ENCODE data around the gene PIGR.

PIGR gene

GRCh38 chr1:206958144-206958543, 11.9 kb upstream of the PIGR start:
- no peaks in the 10 kb centered on the region for H3K27me3 ChIP-seq (ENCODE audit: control insufficient read depth, insufficient read depth, low read length)
- H3K27ac ChIP-seq (ENCODE audit: low read depth, low read length), result no peak overlapping the region
- no peaks in the 10 kb centered on the region for H3K36me3 ChIP-seq (ENCODE audit: control insufficient read depth, insufficient read depth, low read length)
- H3K9me3 ChIP-seq (ENCODE audit: control insufficient read depth, insufficient read depth, low read length), result no peaks in the 10 kb centered on the region
- H3K4me3 ChIP-seq (ENCODE audit: low read depth, low read length), result no peak overlapping the region
- no peaks in the 10 kb centered on the region for H3K4me1 ChIP-seq (ENCODE audit: control insufficient read depth, insufficient read depth, low read length)
- no peak overlapping the region for H3K9ac ChIP-seq (ENCODE audit: low read depth, low read length)

DNA sequence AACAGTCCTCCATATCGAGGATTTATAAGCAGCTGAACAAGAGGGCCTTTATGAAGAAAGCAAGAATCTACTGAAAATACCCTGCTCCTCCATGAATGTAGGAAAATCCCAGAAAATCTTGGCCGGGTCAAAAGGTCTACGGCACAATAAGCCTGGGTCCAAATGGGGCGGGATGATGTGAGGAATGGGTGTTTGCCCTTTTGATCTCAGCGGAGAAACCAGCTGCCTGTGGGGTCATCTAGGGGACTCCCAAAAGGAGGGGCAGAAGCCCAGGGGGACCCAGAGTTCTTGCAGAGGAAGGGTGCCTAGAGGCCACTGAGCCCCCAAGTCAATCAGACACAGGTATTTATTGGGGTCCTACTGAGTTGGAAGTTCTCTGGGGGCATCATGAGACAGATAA, 11.4 kb upstream of the PIGR start:
- H3K4me1 ChIP-seq (ENCODE audit: control insufficient read depth, insufficient read depth, low read length), result no peaks in the 10 kb centered on the region

GRCh38 chr1:206955476-206956451, 9.5 kb upstream of the PIGR start:
- Histone ChIP-seq H3K9ac (ENCODE audit: low read depth, low read length) (no peak overlapping the region), H3K27ac (ENCODE audit: low read depth, low read length) (no peak overlapping the region), H3K27me3 (ENCODE audit: control insufficient read depth, insufficient read depth, low read length) (no peaks in the 10 kb centered on the region), H3K9me3 (ENCODE audit: control insufficient read depth, insufficient read depth, low read length) (no peaks in the 10 kb centered on the region), H3K4me3 (ENCODE audit: low read depth, low read length) (no peak overlapping the region), H3K36me3 (ENCODE audit: control insufficient read depth, insufficient read depth, low read length) (no peaks in the 10 kb centered on the region), H3K4me1 (ENCODE audit: control insufficient read depth, insufficient read depth, low read length) (no peaks in the 10 kb centered on the region)

More for the DNA sequence above, 11.4 kb upstream of the PIGR start:
- Histone ChIP-seq H3K27me3 (ENCODE audit: control insufficient read depth, insufficient read depth, low read length) (no peaks in the 10 kb centered on the region), H3K4me3 (ENCODE audit: low read depth, low read length) (no peak overlapping the region), H3K9ac (ENCODE audit: low read depth, low read length) (no peak overlapping the region), H3K27ac (ENCODE audit: low read depth, low read length) (no peak overlapping the region), H3K36me3 (ENCODE audit: control insufficient read depth, insufficient read depth, low read length) (no peaks in the 10 kb centered on the region), H3K9me3 (ENCODE audit: control insufficient read depth, insufficient read depth, low read length) (no peaks in the 10 kb centered on the region)

- H3K27ac ChIP-seq (ENCODE audit: low read depth, low read length), result no peak overlapping the region
- H3K36me3 ChIP-seq (ENCODE audit: control insufficient read depth, insufficient read depth, low read length), result no peaks in the 10 kb centered on the region
- no peaks in the 10 kb centered on the region for H3K27me3 ChIP-seq (ENCODE audit: control insufficient read depth, insufficient read depth, low read length)
- no peak overlapping the region for H3K9ac ChIP-seq (ENCODE audit: low read depth, low read length)
- no peaks in the 10 kb centered on the region for H3K4me1 ChIP-seq (ENCODE audit: control insufficient read depth, insufficient read depth, low read length)
- H3K9me3 ChIP-seq (ENCODE audit: control insufficient read depth, insufficient read depth, low read length), result no peaks in the 10 kb centered on the region
- no peak overlapping the region for H3K4me3 ChIP-seq (ENCODE audit: low read depth, low read length)
Measured at GRCh38 chr1:206954459-206955342, 8.4 kb upstream of the PIGR start.

- H3K4me3 ChIP-seq (ENCODE audit: low read depth, low read length), result no peak overlapping the region
- H3K9ac ChIP-seq (ENCODE audit: low read depth, low read length), result no peak overlapping the region
- H3K27ac ChIP-seq (ENCODE audit: low read depth, low read length), result no peak overlapping the region
- H3K4me1 ChIP-seq (ENCODE audit: control insufficient read depth, insufficient read depth, low read length), result no peaks in the 10 kb centered on the region
- no peaks in the 10 kb centered on the region for H3K36me3 ChIP-seq (ENCODE audit: control insufficient read depth, insufficient read depth, low read length)
- H3K9me3 ChIP-seq (ENCODE audit: control insufficient read depth, insufficient read depth, low read length), result no peaks in the 10 kb centered on the region
- no peaks in the 10 kb centered on the region for H3K27me3 ChIP-seq (ENCODE audit: control insufficient read depth, insufficient read depth, low read length)
Measured at GRCh38 chr1:206953626-206954025, 7.4 kb upstream of the PIGR start.

DNA sequence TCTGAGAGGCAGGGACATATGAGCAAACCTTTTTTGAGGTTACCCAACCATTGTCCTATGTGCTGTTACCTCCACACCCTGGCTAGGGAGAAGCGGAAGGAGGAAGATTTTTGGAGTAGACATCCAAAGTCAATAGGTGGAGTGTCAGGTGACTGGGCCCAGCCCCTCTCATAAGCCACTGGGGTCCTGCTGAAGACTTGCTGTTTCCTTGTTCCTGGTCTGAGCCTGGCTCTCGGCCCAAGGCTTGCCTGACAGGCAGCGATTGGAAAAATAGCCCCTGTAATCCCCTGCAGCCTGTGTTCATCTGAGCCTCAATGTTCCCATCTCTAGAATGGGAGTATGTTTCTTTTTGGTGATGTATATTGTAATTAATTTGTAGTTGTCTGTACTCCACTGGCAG, 6.9 kb upstream of the PIGR start:
- no peak overlapping the region for H3K4me3 ChIP-seq (ENCODE audit: low read depth, low read length)
- H3K4me1 ChIP-seq (ENCODE audit: control insufficient read depth, insufficient read depth, low read length), result no peaks in the 10 kb centered on the region
- no peaks in the 10 kb centered on the region for H3K27me3 ChIP-seq (ENCODE audit: control insufficient read depth, insufficient read depth, low read length)
- H3K9ac ChIP-seq (ENCODE audit: low read depth, low read length), result no peak overlapping the region
- H3K27ac ChIP-seq (ENCODE audit: low read depth, low read length), result no peak overlapping the region
- H3K9me3 ChIP-seq (ENCODE audit: control insufficient read depth, insufficient read depth, low read length), result no peaks in the 10 kb centered on the region
- H3K36me3 ChIP-seq (ENCODE audit: control insufficient read depth, insufficient read depth, low read length), result no peaks in the 10 kb centered on the region

- Histone ChIP-seq H3K27ac (ENCODE audit: low read depth, low read length) (no peak overlapping the region), H3K4me3 (ENCODE audit: low read depth, low read length) (no peak overlapping the region), H3K9me3 (ENCODE audit: control insufficient read depth, insufficient read depth, low read length) (no peaks in the 10 kb centered on the region), H3K9ac (ENCODE audit: low read depth, low read length) (no peak overlapping the region), H3K27me3 (ENCODE audit: control insufficient read depth, insufficient read depth, low read length) (no peaks in the 10 kb centered on the region), H3K36me3 (ENCODE audit: control insufficient read depth, insufficient read depth, low read length) (no peaks in the 10 kb centered on the region), H3K4me1 (ENCODE audit: control insufficient read depth, insufficient read depth, low read length) (no peaks in the 10 kb centered on the region)
Measured at GRCh38 chr1:206952171-206952570, 5.9 kb upstream of the PIGR start.

DNA sequence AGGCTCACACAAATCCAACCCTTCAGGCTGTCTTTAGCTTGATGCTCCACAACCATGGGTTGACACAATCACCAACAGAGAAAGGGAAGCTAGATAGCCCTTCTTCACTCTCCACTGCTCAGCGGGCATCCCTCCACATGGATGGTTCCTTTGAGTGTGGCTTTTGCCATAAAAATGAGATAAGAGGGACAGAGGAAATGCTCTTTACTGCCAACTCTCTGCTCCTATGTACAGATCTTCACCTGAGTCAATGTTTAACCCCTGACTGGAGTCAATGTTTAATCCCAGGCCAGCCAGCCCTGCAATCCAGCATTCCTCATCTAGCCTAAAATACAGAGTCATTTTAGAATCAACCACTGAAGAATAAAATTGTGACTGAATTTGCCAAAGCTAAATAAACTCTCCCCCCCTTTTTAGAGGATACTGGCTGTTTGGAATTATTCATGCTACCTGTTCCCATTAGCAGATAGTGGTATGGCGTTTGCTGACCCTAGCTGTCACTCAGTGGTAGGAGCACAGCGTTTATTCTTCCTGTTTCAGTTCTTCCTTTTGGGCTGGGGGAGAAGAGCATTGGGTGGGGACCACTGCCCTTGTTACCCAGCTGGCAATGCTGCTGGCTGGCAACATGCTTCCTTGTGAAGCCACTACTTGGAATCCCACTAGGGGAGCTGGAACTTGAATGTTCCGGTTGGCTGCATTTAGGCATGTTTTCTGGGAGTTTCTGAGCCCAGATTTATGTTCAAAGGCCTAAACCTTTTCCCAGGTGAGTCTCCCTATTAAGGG, 5.2 kb upstream of the PIGR start:
- H3K4me1 ChIP-seq (ENCODE audit: control insufficient read depth, insufficient read depth, low read length), result no peaks in the 10 kb centered on the region
- H3K4me3 ChIP-seq (ENCODE audit: low read depth, low read length), result no peak overlapping the region
- H3K27ac ChIP-seq (ENCODE audit: low read depth, low read length), result no peak overlapping the region
- H3K27me3 ChIP-seq (ENCODE audit: control insufficient read depth, insufficient read depth, low read length), result no peaks in the 10 kb centered on the region
- no peaks in the 10 kb centered on the region for H3K9me3 ChIP-seq (ENCODE audit: control insufficient read depth, insufficient read depth, low read length)
- H3K36me3 ChIP-seq (ENCODE audit: control insufficient read depth, insufficient read depth, low read length), result no peaks in the 10 kb centered on the region
- no peak overlapping the region for H3K9ac ChIP-seq (ENCODE audit: low read depth, low read length)

DNA sequence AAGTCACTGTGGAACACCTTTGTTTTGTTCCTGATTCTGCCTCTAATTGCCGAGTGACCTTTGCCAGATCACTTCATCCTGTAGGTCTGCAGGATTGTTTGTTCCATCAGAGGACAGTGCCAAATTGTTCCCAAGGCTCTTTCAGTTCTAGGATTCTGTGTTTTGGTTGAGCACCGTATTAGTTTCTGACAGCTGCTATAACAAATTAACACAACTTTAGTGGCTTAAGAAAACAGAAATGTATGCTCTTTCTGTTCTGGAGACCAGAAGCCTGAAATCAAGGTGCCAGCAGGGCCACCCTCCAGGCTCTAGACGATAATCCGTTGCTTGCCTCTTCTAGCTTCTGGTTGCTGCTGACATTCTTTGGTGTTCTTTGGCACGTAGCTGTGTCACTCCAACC, 3.4 kb upstream of the PIGR start:
- Histone ChIP-seq H3K4me1 (ENCODE audit: control insufficient read depth, insufficient read depth, low read length) (no peaks in the 10 kb centered on the region), H3K9me3 (ENCODE audit: control insufficient read depth, insufficient read depth, low read length) (no peaks in the 10 kb centered on the region), H3K27ac (ENCODE audit: low read depth, low read length) (no peak overlapping the region), H3K27me3 (ENCODE audit: control insufficient read depth, insufficient read depth, low read length) (no peaks in the 10 kb centered on the region), H3K36me3 (ENCODE audit: control insufficient read depth, insufficient read depth, low read length) (no peaks in the 10 kb centered on the region), H3K4me3 (ENCODE audit: low read depth, low read length) (no peak overlapping the region), H3K9ac (ENCODE audit: low read depth, low read length) (no peak overlapping the region)

DNA sequence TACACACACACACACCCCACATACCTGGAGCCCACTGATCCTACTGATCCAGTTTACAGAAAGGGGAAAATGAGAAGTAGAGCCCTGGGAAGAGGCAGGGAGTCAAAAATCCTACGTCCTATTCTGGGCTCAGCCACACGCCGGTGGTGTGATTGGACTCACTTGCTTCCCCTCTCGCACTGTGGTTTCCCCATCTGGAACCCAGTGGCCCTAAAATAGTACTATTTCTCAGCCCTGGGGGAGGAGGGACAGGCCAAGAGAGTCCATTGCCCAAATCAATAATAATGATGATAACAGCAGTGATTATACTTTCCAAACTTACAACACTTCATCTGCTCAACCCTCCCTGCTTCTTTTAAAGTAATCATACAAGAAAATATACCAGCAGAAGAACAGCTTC, 2.9 kb upstream of the PIGR start:
- no peak overlapping the region for H3K4me3 ChIP-seq (ENCODE audit: low read depth, low read length)
- no peaks in the 10 kb centered on the region for H3K27me3 ChIP-seq (ENCODE audit: control insufficient read depth, insufficient read depth, low read length)
- H3K36me3 ChIP-seq (ENCODE audit: control insufficient read depth, insufficient read depth, low read length), result no peaks in the 10 kb centered on the region
- no peaks in the 10 kb centered on the region for H3K4me1 ChIP-seq (ENCODE audit: control insufficient read depth, insufficient read depth, low read length)
- H3K9me3 ChIP-seq (ENCODE audit: control insufficient read depth, insufficient read depth, low read length), result no peaks in the 10 kb centered on the region
- H3K9ac ChIP-seq (ENCODE audit: low read depth, low read length), result no peak overlapping the region
- no peak overlapping the region for H3K27ac ChIP-seq (ENCODE audit: low read depth, low read length)
